ENCODE data around the gene PTK7.

DNA sequence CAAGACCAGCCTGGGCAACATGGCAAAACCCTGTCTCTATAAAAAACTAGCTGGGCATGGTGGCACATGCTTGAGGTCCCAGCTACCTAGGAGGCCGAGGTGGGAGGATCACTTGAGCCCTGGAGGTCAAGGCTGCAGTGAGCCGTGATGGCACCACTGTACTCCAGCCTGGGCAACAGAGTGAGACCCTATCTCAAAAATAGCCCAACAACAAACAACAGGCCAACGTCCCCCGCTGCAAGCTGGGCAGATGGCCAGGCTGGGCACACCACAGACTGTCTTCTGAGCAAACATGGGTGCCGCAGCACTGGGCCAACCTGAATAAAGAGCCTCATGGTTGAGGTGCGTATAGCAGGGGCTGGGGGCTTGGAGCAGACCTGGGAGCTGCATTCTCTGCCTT lies 48.4 kb downstream of the PTK7 start:
- TF ChIP-seq GATA2 (IDR thresholded peaks at IDR 0.05; ENCODE audit: low read depth, low read length) = no peak
- TF ChIP-seq GATA3 (IDR thresholded peaks at IDR 0.05; ENCODE audit: low read depth, low read length) = no peak
